Neural cell (in vitro differentiated cells): Measurements from ENCODE around the gene FGF11.

Experiments
- EP300 ChIP-seq: fragments of 450-650 bp; conservative IDR thresholded peaks from 2 replicates; pipeline ENCODE4 v1.6.1; 2014; ENCODE audit warnings: antibody characterized with exemption, mild to moderate bottlenecking, moderate library complexity; ENCODE audit not compliant: poor library complexity, severe bottlenecking
- EZH2 ChIP-seq: fragments of 200-600, 300-800 bp; shearing (Covaris generic), sonication (generic); IDR thresholded peaks from 2 replicates; pipeline ENCODE4 v1.6.1; 2014; ENCODE audit warnings: antibody characterized with exemption, low read length, borderline replicate concordance, mild to moderate bottlenecking; ENCODE audit not compliant: insufficient read depth, poor library complexity, severe bottlenecking
- MXI1 ChIP-seq: fragments of 450-650 bp; conservative IDR thresholded peaks from 2 replicates; pipeline ENCODE4 v1.6.1; 2014; ENCODE audit warnings: antibody characterized with exemption, mild to moderate bottlenecking; ENCODE audit not compliant: poor library complexity, severe bottlenecking
- POLR2AphosphoS5 ChIP-seq: IDR thresholded peaks from 2 replicates; pipeline ENCODE4 v1.6.1; 2012
- RAD21 ChIP-seq: fragments of 450-650 bp; conservative IDR thresholded peaks from 2 replicates; pipeline ENCODE4 v1.6.1; 2014; ENCODE audit warnings: antibody characterized with exemption, mild to moderate bottlenecking, moderate library complexity
- REST ChIP-seq: IDR thresholded peaks from 2 replicates; pipeline ENCODE4 v1.6.1; 2012; ENCODE audit warnings: borderline replicate concordance
- SMC3 ChIP-seq: fragments of 450-650 bp; conservative IDR thresholded peaks from 2 replicates; pipeline ENCODE4 v1.6.1; 2014; ENCODE audit warnings: antibody characterized with exemption, mild to moderate bottlenecking, moderate library complexity; ENCODE audit not compliant: poor library complexity
- TAF1 ChIP-seq: IDR thresholded peaks from 2 replicates; pipeline ENCODE4 v1.6.1; 2012; ENCODE audit warnings: low read depth
- TF ChIP-seq, protein P1 (sequence below): fragments of 450-650 bp; IDR thresholded peaks from 2 replicates; pipeline ENCODE4 v1.5.1; 2014; ENCODE audit warnings: antibody characterized with exemption, mild to moderate bottlenecking, moderate library complexity; ENCODE audit not compliant: poor library complexity, severe bottlenecking

GRCh38 chr17:7466318-7466638 lies 27.0 kb downstream of the FGF11 start:
- TF ChIP-seq REST (no peak), MXI1 (no peak), POLR2AphosphoS5 (no peak), EP300 (no peak), SMC3 (no peak), TAF1 (no peak), EZH2 (no peak), RAD21 (no peak)
- TF ChIP-seq, protein P1, sequence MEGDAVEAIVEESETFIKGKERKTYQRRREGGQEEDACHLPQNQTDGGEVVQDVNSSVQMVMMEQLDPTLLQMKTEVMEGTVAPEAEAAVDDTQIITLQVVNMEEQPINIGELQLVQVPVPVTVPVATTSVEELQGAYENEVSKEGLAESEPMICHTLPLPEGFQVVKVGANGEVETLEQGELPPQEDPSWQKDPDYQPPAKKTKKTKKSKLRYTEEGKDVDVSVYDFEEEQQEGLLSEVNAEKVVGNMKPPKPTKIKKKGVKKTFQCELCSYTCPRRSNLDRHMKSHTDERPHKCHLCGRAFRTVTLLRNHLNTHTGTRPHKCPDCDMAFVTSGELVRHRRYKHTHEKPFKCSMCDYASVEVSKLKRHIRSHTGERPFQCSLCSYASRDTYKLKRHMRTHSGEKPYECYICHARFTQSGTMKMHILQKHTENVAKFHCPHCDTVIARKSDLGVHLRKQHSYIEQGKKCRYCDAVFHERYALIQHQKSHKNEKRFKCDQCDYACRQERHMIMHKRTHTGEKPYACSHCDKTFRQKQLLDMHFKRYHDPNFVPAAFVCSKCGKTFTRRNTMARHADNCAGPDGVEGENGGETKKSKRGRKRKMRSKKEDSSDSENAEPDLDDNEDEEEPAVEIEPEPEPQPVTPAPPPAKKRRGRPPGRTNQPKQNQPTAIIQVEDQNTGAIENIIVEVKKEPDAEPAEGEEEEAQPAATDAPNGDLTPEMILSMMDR, result no peak
